ENCODE results near the gene EMC10. TPM values are rescaled to one million over a fixed set of nuclear protein-coding genes. Genes with fewer than 3 reads are reported as not detected.

The EMC10 gene
- 10 to 100 TPM; 33.5 to 47.5 TPM for total RNA-seq
- 100 to 1,000 TPM in 1 of 2 donors, 10 to 100 TPM in 1; 17.1 to 132 TPM for polyA plus RNA-seq

DNA sequence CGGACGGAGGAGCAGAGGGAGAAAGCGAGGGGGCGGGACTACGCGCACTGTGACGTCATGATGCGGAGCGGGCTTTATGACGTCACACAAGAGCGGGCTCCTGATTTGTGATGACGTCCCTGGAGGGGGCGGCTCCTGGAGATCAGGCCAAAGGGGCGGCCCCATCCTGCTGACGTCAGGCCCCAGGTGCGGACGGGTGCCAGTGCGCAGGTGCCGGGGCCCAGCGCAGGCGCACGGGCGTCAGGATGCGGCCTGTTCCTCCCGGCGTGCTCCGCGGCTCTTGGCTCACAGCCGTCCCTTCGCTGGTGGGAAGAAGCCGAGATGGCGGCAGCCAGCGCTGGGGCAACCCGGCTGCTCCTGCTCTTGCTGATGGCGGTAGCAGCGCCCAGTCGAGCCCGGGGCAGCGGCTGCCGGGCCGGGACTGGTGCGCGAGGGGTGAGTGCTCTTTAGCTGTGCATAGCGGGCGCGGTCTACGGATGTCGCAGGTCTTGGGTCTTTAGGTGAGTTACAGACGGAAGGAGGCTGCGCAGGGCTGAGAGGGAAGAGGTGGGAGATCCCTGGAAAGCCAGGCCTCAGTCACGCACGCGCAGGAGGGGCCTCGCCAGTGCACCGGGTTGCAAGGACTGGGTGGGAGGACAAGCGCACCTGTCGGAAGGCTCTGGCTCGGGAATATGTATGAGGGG, at the start of gene EMC10, which contains the start of gene GARIN5A:
EMC10 (plus strand) TSS at position 284 of the 683 bp plus-strand sequence; CDS start at position 322, 38 bp downstream.
GARIN5A (minus strand) TSS at position 625 of the 683 bp plus-strand sequence; CDS start at position 165, 460 bp downstream.
- peak; percentile 81 for DNase-seq (ENCODE audit: low spot score)
- H3K27me3 ChIP-seq (ENCODE audit: control insufficient read depth in 4 of 4, insufficient read depth in 4 of 4, low read length in 3 of 4) = no peaks in the 10 kb centered on the region
- H3K9ac ChIP-seq (ENCODE audit: low read depth in 1 of 2, low read length in 2 of 2) = peak within 1 kb of the TSS; percentile 58 to 81
- H3K36me3 ChIP-seq (ENCODE audit: control insufficient read depth in 4 of 4, insufficient read depth in 3 of 4, low read depth in 1 of 4, low read length in 3 of 4) = peaks cover 5 to 22% (median 11%) of the 10 kb centered on the region in 4 donors
- no peaks in the 10 kb centered on the region for H3K9me3 ChIP-seq (ENCODE audit: control insufficient read depth in 4 of 4, low read length in 3 of 4)
- TF ChIP-seq, protein P1, sequence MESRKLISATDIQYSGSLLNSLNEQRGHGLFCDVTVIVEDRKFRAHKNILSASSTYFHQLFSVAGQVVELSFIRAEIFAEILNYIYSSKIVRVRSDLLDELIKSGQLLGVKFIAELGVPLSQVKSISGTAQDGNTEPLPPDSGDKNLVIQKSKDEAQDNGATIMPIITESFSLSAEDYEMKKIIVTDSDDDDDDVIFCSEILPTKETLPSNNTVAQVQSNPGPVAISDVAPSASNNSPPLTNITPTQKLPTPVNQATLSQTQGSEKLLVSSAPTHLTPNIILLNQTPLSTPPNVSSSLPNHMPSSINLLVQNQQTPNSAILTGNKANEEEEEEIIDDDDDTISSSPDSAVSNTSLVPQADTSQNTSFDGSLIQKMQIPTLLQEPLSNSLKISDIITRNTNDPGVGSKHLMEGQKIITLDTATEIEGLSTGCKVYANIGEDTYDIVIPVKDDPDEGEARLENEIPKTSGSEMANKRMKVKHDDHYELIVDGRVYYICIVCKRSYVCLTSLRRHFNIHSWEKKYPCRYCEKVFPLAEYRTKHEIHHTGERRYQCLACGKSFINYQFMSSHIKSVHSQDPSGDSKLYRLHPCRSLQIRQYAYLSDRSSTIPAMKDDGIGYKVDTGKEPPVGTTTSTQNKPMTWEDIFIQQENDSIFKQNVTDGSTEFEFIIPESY (IDR thresholded peaks at IDR 0.05) = no peak
- TF ChIP-seq SP1 (IDR thresholded peaks at IDR 0.05) (peak; percentile 12), YY1 (IDR thresholded peaks at IDR 0.05) (peak; percentile 93), NR2F2 (IDR thresholded peaks at IDR 0.05) (no peak), HNF4A (conservative IDR thresholded peaks at IDR 0.05) (no peak), HNF4G (IDR thresholded peaks at IDR 0.05) (no peak), GABPA (IDR thresholded peaks at IDR 0.05 in 1 of 2, conservative IDR thresholded peaks at IDR 0.05 in 1 of 2) (peak in 1 of 2 donors; percentile 75), RXRA (IDR thresholded peaks at IDR 0.05) (no peak), FOXA2 (IDR thresholded peaks at IDR 0.05) (no peak)
- TF ChIP-seq, protein P2, sequence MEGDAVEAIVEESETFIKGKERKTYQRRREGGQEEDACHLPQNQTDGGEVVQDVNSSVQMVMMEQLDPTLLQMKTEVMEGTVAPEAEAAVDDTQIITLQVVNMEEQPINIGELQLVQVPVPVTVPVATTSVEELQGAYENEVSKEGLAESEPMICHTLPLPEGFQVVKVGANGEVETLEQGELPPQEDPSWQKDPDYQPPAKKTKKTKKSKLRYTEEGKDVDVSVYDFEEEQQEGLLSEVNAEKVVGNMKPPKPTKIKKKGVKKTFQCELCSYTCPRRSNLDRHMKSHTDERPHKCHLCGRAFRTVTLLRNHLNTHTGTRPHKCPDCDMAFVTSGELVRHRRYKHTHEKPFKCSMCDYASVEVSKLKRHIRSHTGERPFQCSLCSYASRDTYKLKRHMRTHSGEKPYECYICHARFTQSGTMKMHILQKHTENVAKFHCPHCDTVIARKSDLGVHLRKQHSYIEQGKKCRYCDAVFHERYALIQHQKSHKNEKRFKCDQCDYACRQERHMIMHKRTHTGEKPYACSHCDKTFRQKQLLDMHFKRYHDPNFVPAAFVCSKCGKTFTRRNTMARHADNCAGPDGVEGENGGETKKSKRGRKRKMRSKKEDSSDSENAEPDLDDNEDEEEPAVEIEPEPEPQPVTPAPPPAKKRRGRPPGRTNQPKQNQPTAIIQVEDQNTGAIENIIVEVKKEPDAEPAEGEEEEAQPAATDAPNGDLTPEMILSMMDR (IDR thresholded peaks at IDR 0.05; ENCODE audit: low read depth, low read length, missing input control) = no peak
- TF ChIP-seq, protein P3, sequence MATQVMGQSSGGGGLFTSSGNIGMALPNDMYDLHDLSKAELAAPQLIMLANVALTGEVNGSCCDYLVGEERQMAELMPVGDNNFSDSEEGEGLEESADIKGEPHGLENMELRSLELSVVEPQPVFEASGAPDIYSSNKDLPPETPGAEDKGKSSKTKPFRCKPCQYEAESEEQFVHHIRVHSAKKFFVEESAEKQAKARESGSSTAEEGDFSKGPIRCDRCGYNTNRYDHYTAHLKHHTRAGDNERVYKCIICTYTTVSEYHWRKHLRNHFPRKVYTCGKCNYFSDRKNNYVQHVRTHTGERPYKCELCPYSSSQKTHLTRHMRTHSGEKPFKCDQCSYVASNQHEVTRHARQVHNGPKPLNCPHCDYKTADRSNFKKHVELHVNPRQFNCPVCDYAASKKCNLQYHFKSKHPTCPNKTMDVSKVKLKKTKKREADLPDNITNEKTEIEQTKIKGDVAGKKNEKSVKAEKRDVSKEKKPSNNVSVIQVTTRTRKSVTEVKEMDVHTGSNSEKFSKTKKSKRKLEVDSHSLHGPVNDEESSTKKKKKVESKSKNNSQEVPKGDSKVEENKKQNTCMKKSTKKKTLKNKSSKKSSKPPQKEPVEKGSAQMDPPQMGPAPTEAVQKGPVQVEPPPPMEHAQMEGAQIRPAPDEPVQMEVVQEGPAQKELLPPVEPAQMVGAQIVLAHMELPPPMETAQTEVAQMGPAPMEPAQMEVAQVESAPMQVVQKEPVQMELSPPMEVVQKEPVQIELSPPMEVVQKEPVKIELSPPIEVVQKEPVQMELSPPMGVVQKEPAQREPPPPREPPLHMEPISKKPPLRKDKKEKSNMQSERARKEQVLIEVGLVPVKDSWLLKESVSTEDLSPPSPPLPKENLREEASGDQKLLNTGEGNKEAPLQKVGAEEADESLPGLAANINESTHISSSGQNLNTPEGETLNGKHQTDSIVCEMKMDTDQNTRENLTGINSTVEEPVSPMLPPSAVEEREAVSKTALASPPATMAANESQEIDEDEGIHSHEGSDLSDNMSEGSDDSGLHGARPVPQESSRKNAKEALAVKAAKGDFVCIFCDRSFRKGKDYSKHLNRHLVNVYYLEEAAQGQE (IDR thresholded peaks at IDR 0.05) = no peak
- TF ChIP-seq, protein P4, sequence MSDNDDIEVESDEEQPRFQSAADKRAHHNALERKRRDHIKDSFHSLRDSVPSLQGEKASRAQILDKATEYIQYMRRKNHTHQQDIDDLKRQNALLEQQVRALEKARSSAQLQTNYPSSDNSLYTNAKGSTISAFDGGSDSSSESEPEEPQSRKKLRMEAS (IDR thresholded peaks at IDR 0.05) = no peak
- peak within 1 kb of the TSS; percentile 89 to 99 (median 94) for H3K4me3 ChIP-seq (ENCODE audit: low read depth in 1 of 3, low read length in 3 of 3)
- WGBS = 3% methylated on average over 58 of the region's 58 CpGs
- peaks cover 4 to 19% (median 15%) of the 10 kb centered on the region in 4 donors for H3K4me1 ChIP-seq (ENCODE audit: control insufficient read depth in 4 of 4, insufficient read depth in 4 of 4, low read length in 3 of 4)
- H3K27ac ChIP-seq (ENCODE audit: low read depth in 1 of 2, low read length in 2 of 2) = peak within 1 kb of the TSS; percentile 60 to 61

DNA sequence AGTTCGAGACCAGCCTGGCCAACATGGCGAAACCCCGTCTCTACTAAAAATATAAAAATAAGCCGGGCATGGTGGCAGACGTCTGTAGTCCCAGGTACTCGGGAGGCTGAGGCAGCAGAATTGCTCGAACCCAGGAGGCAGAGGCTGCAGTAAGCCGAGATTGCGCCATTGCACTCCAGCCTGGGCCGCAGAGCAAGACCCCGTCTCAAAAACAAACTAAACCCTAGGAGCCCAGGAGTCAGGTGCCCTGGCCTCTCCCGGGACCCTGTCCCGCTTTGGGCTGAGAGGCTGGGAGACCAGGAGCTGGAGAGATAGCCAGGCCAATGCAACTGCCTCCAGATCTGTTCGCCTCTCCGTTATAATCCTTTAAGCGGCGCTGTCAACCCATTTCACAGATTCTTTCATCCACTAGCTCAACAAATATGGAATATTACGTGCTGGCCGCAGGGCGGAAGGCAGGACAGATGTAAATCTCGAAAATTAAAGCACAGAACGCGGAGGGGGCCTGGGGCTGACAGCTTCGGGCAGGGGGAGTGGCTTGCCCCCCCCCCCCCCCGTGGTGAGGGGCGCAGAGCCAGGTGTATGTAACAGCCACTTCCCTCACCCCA, 48.9 kb upstream of the EMC10 start:
- no peak overlapping the region for H3K4me3 ChIP-seq (ENCODE audit: low read depth in 1 of 3, low read length in 3 of 3)
- H3K27me3 ChIP-seq (ENCODE audit: control insufficient read depth in 4 of 4, insufficient read depth in 4 of 4, low read length in 3 of 4) = peaks cover 0 to 3% (median 0%) of the 10 kb centered on the region in 4 donors
- no peaks in the 10 kb centered on the region for H3K9me3 ChIP-seq (ENCODE audit: control insufficient read depth in 4 of 4, low read length in 3 of 4)
- 80% methylated on average over 26 of the region's 26 CpGs for WGBS
- H3K27ac ChIP-seq (ENCODE audit: low read depth in 1 of 2, low read length in 2 of 2) = no peak overlapping the region
- no peak for DNase-seq (ENCODE audit: low spot score)
- no peak for TF ChIP-seq SP1 (IDR thresholded peaks at IDR 0.05)
- TF ChIP-seq HNF4A (conservative IDR thresholded peaks at IDR 0.05) = no peak
- no peak for TF ChIP-seq GABPA (IDR thresholded peaks at IDR 0.05 in 1 of 2, conservative IDR thresholded peaks at IDR 0.05 in 1 of 2)
- TF ChIP-seq FOXA2 (IDR thresholded peaks at IDR 0.05) = no peak
- TF ChIP-seq EGR1 (IDR thresholded peaks at IDR 0.05; ENCODE audit: low read depth in 2 of 2) = no peak
- no peak for TF ChIP-seq RXRA (IDR thresholded peaks at IDR 0.05)
- no peak for TF ChIP-seq NR2F2 (IDR thresholded peaks at IDR 0.05)
- TF ChIP-seq JUND (IDR thresholded peaks at IDR 0.05) = no peak
- TF ChIP-seq, protein P5, sequence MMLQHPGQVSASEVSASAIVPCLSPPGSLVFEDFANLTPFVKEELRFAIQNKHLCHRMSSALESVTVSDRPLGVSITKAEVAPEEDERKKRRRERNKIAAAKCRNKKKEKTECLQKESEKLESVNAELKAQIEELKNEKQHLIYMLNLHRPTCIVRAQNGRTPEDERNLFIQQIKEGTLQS (IDR thresholded peaks at IDR 0.05) = no peak
- TF ChIP-seq, protein P4 (IDR thresholded peaks at IDR 0.05) = no peak
- TF ChIP-seq TAF1 (conservative IDR thresholded peaks at IDR 0.05) = no peak
- TF ChIP-seq, protein P1 (IDR thresholded peaks at IDR 0.05) = no peak
- peaks cover 2 to 9% (median 5%) of the 10 kb centered on the region in 4 donors for H3K4me1 ChIP-seq (ENCODE audit: control insufficient read depth in 4 of 4, insufficient read depth in 4 of 4, low read length in 3 of 4)
- H3K36me3 ChIP-seq (ENCODE audit: control insufficient read depth in 4 of 4, insufficient read depth in 3 of 4, low read depth in 1 of 4, low read length in 3 of 4) = no peaks in the 10 kb centered on the region
- no peak overlapping the region for H3K9ac ChIP-seq (ENCODE audit: low read depth in 1 of 2, low read length in 2 of 2)
